HL-60 (cell line): ENCODE measurements around the gene LOXL1.

Experiments
- DNase-seq, 2 experiments: peaks; one replicate each; pipeline ENCODE4 v3.0.0-alpha.2; 2010 to 2020; ENCODE audit warnings: low read depth in 1 of 2, low spot score in 1 of 2
- H3K27ac ChIP-seq: fragments of 250-450 bp; sonication (Bioruptor Pico); replicated peaks from 2 replicates; pipeline ENCODE4 v1.5.1; 2020; ENCODE audit warnings: mild to moderate bottlenecking, moderate library complexity
- H3K27me3 ChIP-seq: fragments of 250-450 bp; sonication (Bioruptor Pico); 2 replicates; pipeline ENCODE4 v1.5.1; 2021; ENCODE audit warnings: mild to moderate bottlenecking, moderate library complexity; ENCODE audit not compliant: insufficient read depth, poor library complexity, severe bottlenecking
- H3K4me3 ChIP-seq: replicated peaks from 2 replicates; pipeline ENCODE4 v1.5.1; 2011; ENCODE audit warnings: mild to moderate bottlenecking, control low read depth, low read length; ENCODE audit not compliant: insufficient read depth
- GABPA ChIP-seq: IDR thresholded peaks from 2 replicates; pipeline ENCODE4 v1.6.1; 2012; ENCODE audit warnings: low read depth
- POLR2AphosphoS5 ChIP-seq: IDR thresholded peaks from 2 replicates; pipeline ENCODE4 v1.6.1; 2012; ENCODE audit warnings: low read depth
- REST ChIP-seq: IDR thresholded peaks from 2 replicates; pipeline ENCODE4 v1.6.1; 2012; ENCODE audit warnings: low read depth; ENCODE audit not compliant: insufficient replicate concordance
- SPI1 ChIP-seq: IDR thresholded peaks from 2 replicates; pipeline ENCODE4 v1.6.1; 2012; ENCODE audit warnings: low read depth, mild to moderate bottlenecking, borderline replicate concordance
- TF ChIP-seq, protein P1 (sequence below): IDR thresholded peaks from one replicate; pipeline ENCODE4 v1.5.1; 2011; ENCODE audit warnings: low read length, control low read depth, inconsistent platforms; ENCODE audit not compliant: insufficient read depth

Gene LOXL1

DNA sequence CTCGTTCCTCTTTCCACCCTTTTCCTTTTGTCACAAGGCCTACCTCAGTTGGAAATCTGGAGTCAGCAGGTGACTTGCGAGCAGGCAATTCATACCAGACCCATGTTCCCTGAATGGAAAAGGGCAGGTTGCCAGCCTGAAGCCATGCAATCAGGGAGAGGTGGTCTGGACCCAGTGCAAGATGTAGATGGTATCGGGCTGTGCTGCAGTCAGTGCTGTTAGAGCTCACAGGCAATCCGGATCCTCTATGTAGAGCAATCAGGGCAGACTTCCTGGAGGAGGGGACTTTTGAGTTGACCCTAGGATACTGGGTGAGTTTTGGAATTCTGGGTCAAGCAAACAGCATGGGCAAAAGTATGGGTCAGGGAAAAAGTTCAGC is 18.9 kb downstream of the LOXL1 start:
- TF ChIP-seq POLR2AphosphoS5 (no peak), SPI1 (no peak), GABPA (no peak)
- TF ChIP-seq, protein P1, sequence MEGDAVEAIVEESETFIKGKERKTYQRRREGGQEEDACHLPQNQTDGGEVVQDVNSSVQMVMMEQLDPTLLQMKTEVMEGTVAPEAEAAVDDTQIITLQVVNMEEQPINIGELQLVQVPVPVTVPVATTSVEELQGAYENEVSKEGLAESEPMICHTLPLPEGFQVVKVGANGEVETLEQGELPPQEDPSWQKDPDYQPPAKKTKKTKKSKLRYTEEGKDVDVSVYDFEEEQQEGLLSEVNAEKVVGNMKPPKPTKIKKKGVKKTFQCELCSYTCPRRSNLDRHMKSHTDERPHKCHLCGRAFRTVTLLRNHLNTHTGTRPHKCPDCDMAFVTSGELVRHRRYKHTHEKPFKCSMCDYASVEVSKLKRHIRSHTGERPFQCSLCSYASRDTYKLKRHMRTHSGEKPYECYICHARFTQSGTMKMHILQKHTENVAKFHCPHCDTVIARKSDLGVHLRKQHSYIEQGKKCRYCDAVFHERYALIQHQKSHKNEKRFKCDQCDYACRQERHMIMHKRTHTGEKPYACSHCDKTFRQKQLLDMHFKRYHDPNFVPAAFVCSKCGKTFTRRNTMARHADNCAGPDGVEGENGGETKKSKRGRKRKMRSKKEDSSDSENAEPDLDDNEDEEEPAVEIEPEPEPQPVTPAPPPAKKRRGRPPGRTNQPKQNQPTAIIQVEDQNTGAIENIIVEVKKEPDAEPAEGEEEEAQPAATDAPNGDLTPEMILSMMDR = no peak
- Histone ChIP-seq H3K27ac (no peak overlapping the region), H3K27me3 (no peaks in the 10 kb centered on the region), H3K4me3 (no peak overlapping the region)
- no peak for DNase-seq

GRCh38 chr15:73946046-73946721 is 19.9 kb downstream of the LOXL1 start:
- Histone ChIP-seq H3K27ac (no peak overlapping the region), H3K4me3 (no peak overlapping the region), H3K27me3 (no peaks in the 10 kb centered on the region)
- TF ChIP-seq SPI1 (no peak), GABPA (no peak), POLR2AphosphoS5 (no peak), REST (no peak)
- TF ChIP-seq, protein P1 = no peak
- DNase-seq = no peak

GRCh38 chr15:73946795-73947370 is 20.6 kb downstream of the LOXL1 start:
- DNase-seq = no peak
- TF ChIP-seq POLR2AphosphoS5 (no peak), SPI1 (no peak), GABPA (no peak), REST (no peak)
- TF ChIP-seq, protein P1 = no peak
- H3K27ac ChIP-seq = no peak overlapping the region
- H3K4me3 ChIP-seq = no peak overlapping the region
- H3K27me3 ChIP-seq = no peaks in the 10 kb centered on the region

GRCh38 chr15:73947651-73948050 is 21.4 kb downstream of the LOXL1 start:
- DNase-seq = no peak

More at GRCh38 chr15:73947651-73948050, 21.4 kb downstream of the LOXL1 start:
- Histone ChIP-seq H3K4me3 (no peak overlapping the region), H3K27me3 (no peaks in the 10 kb centered on the region), H3K27ac (no peak overlapping the region)
- TF ChIP-seq SPI1 (no peak), REST (no peak), GABPA (no peak), POLR2AphosphoS5 (no peak)
- TF ChIP-seq, protein P1 = no peak
